ENCODE data around the gene UQCR11. TPM values are rescaled to one million over a fixed set of nuclear protein-coding genes. Genes with fewer than 3 reads are reported as not detected.

UQCR11 gene
- total RNA-seq, 2 experiments from 2014 or later, result 86.2 to 187 TPM

GRCh38 chr19:1649706-1650649, 44.7 kb upstream of the UQCR11 start:
- H3K79me2 ChIP-seq (ENCODE audit: insufficient read depth, low read depth, low read length), result peaks cover 65% of the 10 kb centered on the region
- intact Hi-C loops (cut with micrococcal nuclease; ENCODE audit: unreplicated experiment), result loop anchor here (2.0 to 5.0 kb wide), 2 partner anchors 31 to 383 kb away; partner anchors contain the start of gene CIRBP
- DNase-seq (ENCODE audit: low spot score), result no peak
- no peak for TF ChIP-seq EZH2phosphoT487 (IDR thresholded peaks at IDR 0.05; ENCODE audit: borderline replicate concordance, low read depth, low read length)
- no peak for TF ChIP-seq CTCF (conservative IDR thresholded peaks at IDR 0.05; ENCODE audit: low read length)
- BruUV-seq (replicated peaks), result no TSS peak
- no peaks in the 10 kb centered on the region; the same call in 1 of the 2 replicates for H4K20me1 ChIP-seq (ENCODE audit: insufficient read depth, low read length)
- H3K36me3 ChIP-seq (ENCODE audit: insufficient read depth, low read length), result peaks cover 66% of the 10 kb centered on the region
- H3K9me2 ChIP-seq (ENCODE audit: insufficient read depth, low read length), result no peaks in the 10 kb centered on the region
- peak overlapping the region; percentile 93 for H3K4me2 ChIP-seq (ENCODE audit: low read length)
- POLR2A ChIA-PET, result interaction anchor here (0.6 to 1.8 kb wide), 9 partner anchors 16 to 472 kb away, joined by 3 to 7 read pairs (median 5); no protein-coding TSS in a partner anchor
- H3K9me3 ChIP-seq (ENCODE audit: low read length), result no peaks in the 10 kb centered on the region
- H3K27ac ChIP-seq (ENCODE audit: low read depth, low read length, poor library complexity, severe bottlenecking), result peak overlapping the region; percentile 98
- CTCF ChIA-PET (ENCODE audit: unreplicated experiment), result interaction anchor here (0.9 kb wide), 1 partner anchor 11 kb away, joined by 8 read pairs; no protein-coding TSS in a partner anchor
- H2AFZ ChIP-seq (ENCODE audit: low read length), result no peak overlapping the region
- H3K4me1 ChIP-seq (ENCODE audit: insufficient read depth, low read length, poor library complexity, severe bottlenecking), result peaks cover 62% of the 10 kb centered on the region
- peak overlapping the region; percentile 94 for H3K4me3 ChIP-seq (ENCODE audit: low read depth, low read length, poor library complexity, severe bottlenecking)

- Histone ChIP-seq H3K9me2 (ENCODE audit: insufficient read depth, low read length) (no peaks in the 10 kb centered on the region), H3K79me2 (ENCODE audit: insufficient read depth, low read depth, low read length) (peaks cover 71% of the 10 kb centered on the region), H3K27ac (ENCODE audit: low read depth, low read length, poor library complexity, severe bottlenecking) (peak overlapping the region; percentile 98), H2AFZ (ENCODE audit: low read length) (no peak overlapping the region), H3K4me1 (ENCODE audit: insufficient read depth, low read length, poor library complexity, severe bottlenecking) (peaks cover 60% of the 10 kb centered on the region), H3K9me3 (ENCODE audit: low read length) (no peaks in the 10 kb centered on the region), H3K36me3 (ENCODE audit: insufficient read depth, low read length) (peaks cover 76% of the 10 kb centered on the region), H3K4me3 (ENCODE audit: low read depth, low read length, poor library complexity, severe bottlenecking) (peak overlapping the region; percentile 94), H4K20me1 (ENCODE audit: insufficient read depth, low read length) (no peaks in the 10 kb centered on the region; the same call in 1 of the 2 replicates), H3K4me2 (ENCODE audit: low read length) (peak overlapping the region; percentile 93)
- intact Hi-C loops (cut with micrococcal nuclease; ENCODE audit: unreplicated experiment), result loop anchor here (1.0 to 5.0 kb wide), 3 partner anchors 18 to 382 kb away; partner anchors contain the start of gene CIRBP
- peak; percentile 58 for TF ChIP-seq CTCF (conservative IDR thresholded peaks at IDR 0.05; ENCODE audit: low read length)
- no peak for TF ChIP-seq EZH2phosphoT487 (IDR thresholded peaks at IDR 0.05; ENCODE audit: borderline replicate concordance, low read depth, low read length)
- BruUV-seq (replicated peaks), result TSS peak; percentile 82
- CTCF ChIA-PET (ENCODE audit: unreplicated experiment), result no interaction called here
- no peak for DNase-seq (ENCODE audit: low spot score)
- POLR2A ChIA-PET, result interaction anchor here (0.6 to 1.8 kb wide), 3 partner anchors 17 to 56 kb away, joined by 4 to 6 read pairs (median 5); no protein-coding TSS in a partner anchor
Measured at GRCh38 chr19:1648920-1649541, 43.8 kb upstream of the UQCR11 start.
